Ovary (tissue), 9 donors: ENCODE data around the gene GRID1. TPM values are rescaled to one million over a fixed set of nuclear protein-coding genes. Genes with fewer than 3 reads are reported as not detected.

Source experiments
- DNase-seq, 5 donors: peaks; one replicate each; pipeline ENCODE4 v3.0.0-alpha.2; 2019 to 2020
- H3K27ac ChIP-seq, 2 donors: fragments of 200-600 bp; one replicate each; pipeline versions ENCODE4 v1.5.1 to v1.8.0; 2019 to 2022
- H3K27me3 ChIP-seq: fragments of 200-600 bp; one replicate; pipeline ENCODE4 v1.8.0; 2022
- H3K36me3 ChIP-seq: fragments of 200-600 bp; sonication (generic); one replicate; pipeline ENCODE4 v1.5.1; 2019
- H3K4me1 ChIP-seq: one replicate; pipeline ENCODE4 v1.8.1; 2013; ENCODE audit warnings: mild to moderate bottlenecking, moderate library complexity; ENCODE audit not compliant: insufficient read depth
- H3K4me3 ChIP-seq: fragments of 200-600 bp; sonication (generic); one replicate; pipeline ENCODE4 v1.5.1; 2017
- H3K9me3 ChIP-seq, 2 donors: fragments of 200-600 bp in 1 of 2; sonication (generic) in 1 of 2; one replicate each; pipeline versions ENCODE4 v1.5.1 to v1.8.1; 2013 to 2019; ENCODE audit warnings: mild to moderate bottlenecking in 1 of 2, moderate library complexity in 1 of 2
- EP300 ChIP-seq: sonication (generic); formaldehyde crosslinking; IDR thresholded peaks from one replicate; pipeline ENCODE4 v1.6.1; 2017; ENCODE audit warnings: antibody characterized with exemption
- POLR2A ChIP-seq: fragments of 450-650 bp; IDR thresholded peaks from one replicate; pipeline ENCODE4 v1.6.1; 2017; ENCODE audit warnings: antibody characterized with exemption, mild to moderate bottlenecking, moderate library complexity
- WGBS, 3 donors: extraction: QIAGEN DNeasy Blood & Tissue Kit in 1 of 3; methylation state at CpG; one replicate each; pipeline versions ENCODE4 v1.1.5 to v1.1.7; 2013 to 2017; 5-methylcytosine and 5-hydroxymethylcytosine counted together
- intact Hi-C, 4 donors: fragments of 100-400 bp; cut with DNase I; formaldehyde crosslinking; loops; one replicate each; pipeline versions ENCODE4 v1.11.0 to v1.15.1; 2022 to 2023
- polyA plus RNA-seq, 2 donors: library from polyadenylated mRNA; stranded (reverse); fragments of 200-250 nt in 1 of 2; fragments of 350-450 nt in 1 of 2; fragmentation: Illumina TruSeq in 1 of 2; extraction: RNeasy Lipid Tissue Mini Kit (QIAGEN cat#74804) in 1 of 2; gene quantifications; one replicate each; pipeline ENCODE4 v1.2.3, GENCODE V29; 2013 to 2014
- total RNA-seq, 7 donors: library from RNA; depleted of rRNA in 2 of 7; stranded (reverse); fragments of >200 nt in 2 of 7; fragmentation: NEBNext Ultra II Directional in 3 of 7; extraction: Animal tissue kit (Norgen Biotek cat#: 25700) in 3 of 7; gene quantifications; one replicate each; pipeline versions ENCODE4 v1.1.0 to v1.2.4, GENCODE V29; 2016 to 2023
- TF ChIP-seq, protein P1 (sequence below), 3 donors: fragments of 450-650 bp in 2 of 3; fragments of 200-600 bp in 1 of 3; IDR thresholded peaks; one replicate each; pipeline versions ENCODE4 v1.5.1 to v1.8.0; 2016 to 2022; ENCODE audit warnings: antibody characterized with exemption in 3 of 3, mild to moderate bottlenecking in 1 of 3
- donor health status: DM: no; HTN: no; CAD: no; lungs with moderate emphysema.
- donor health status: DM: no; HTN: no; CAD: no.
- donor health status: Bipolar disorder and iron deficiency.
- donor health status: DM: yes; HTN: yes; CAD: no.
- donor health status: DM: no; HTN: no; CAD: no.
- donor health status: DM: yes; HTN: yes; CAD: no.

GRID1 gene
- total and polyA plus RNA-seq, 9 donors: 0.57 to 6.2 (median 1.8) TPM

DNA sequence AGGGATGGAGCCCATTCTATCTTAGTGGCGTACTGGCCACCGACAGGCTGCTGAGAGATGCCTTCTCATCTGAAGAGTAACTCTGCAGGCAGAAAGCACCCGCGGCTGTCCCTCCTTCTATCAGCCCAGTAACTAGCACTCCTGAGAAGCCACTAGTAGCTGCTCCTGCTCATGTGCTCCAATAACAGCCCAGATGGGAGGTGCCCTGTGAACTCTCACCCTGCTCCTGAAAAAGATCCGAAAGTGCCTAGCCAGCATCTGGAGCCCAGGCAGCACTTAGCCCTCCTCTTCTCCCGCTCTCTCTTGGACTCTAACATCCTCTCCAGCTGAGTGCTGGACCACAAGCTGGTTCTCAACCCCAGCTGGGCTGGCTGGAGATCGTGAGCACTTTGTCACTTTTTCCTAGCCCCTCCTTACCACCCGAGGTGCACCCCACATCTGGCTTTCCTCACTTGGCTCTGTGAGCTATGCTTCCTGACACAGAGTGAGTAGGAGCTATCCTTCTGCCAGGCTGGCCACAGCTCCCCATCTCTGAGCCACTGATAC lies 239.2 kb downstream of the GRID1 start:
- no peak overlapping the region for H3K4me3 ChIP-seq
- no peak for DNase-seq
- WGBS, 3 donors: 38 to 65% (median 44%) methylated on average over 8 of the region's 8 CpGs
- no peak for TF ChIP-seq POLR2A
- TF ChIP-seq, protein P1, sequence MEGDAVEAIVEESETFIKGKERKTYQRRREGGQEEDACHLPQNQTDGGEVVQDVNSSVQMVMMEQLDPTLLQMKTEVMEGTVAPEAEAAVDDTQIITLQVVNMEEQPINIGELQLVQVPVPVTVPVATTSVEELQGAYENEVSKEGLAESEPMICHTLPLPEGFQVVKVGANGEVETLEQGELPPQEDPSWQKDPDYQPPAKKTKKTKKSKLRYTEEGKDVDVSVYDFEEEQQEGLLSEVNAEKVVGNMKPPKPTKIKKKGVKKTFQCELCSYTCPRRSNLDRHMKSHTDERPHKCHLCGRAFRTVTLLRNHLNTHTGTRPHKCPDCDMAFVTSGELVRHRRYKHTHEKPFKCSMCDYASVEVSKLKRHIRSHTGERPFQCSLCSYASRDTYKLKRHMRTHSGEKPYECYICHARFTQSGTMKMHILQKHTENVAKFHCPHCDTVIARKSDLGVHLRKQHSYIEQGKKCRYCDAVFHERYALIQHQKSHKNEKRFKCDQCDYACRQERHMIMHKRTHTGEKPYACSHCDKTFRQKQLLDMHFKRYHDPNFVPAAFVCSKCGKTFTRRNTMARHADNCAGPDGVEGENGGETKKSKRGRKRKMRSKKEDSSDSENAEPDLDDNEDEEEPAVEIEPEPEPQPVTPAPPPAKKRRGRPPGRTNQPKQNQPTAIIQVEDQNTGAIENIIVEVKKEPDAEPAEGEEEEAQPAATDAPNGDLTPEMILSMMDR (IDR thresholded peaks at IDR 0.05): no peak
- TF ChIP-seq EP300: no peak
- H3K27ac ChIP-seq: no peak overlapping the region
- H3K4me1 ChIP-seq: no peaks in the 10 kb centered on the region
- H3K27me3 ChIP-seq: no peaks in the 10 kb centered on the region
- intact Hi-C loops: no loop called here
- no peaks in the 10 kb centered on the region for H3K36me3 ChIP-seq
- no peaks in the 10 kb centered on the region for H3K9me3 ChIP-seq

DNA sequence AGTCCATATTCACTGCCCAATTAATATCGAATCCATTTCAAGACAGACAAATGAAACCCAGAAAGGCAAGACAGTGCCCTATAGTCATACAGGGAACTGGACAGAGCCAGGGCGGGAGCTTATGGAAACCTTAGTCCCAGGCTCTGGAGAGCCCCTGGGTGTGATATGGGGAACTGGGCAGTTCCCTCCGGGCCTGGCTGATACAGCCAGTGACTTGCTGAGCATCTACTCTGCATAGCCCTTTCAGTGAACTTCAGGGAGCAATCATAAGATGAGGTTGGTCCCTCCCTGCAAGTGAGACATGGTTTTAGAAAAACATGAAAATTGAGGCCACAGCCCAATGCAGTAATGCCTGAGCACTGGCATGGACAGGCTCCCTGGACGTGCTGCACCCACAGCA lies 241.9 kb downstream of the GRID1 start:
- Histone ChIP-seq H3K4me3 (no peak overlapping the region), H3K9me3 (no peaks in the 10 kb centered on the region), H3K36me3 (no peaks in the 10 kb centered on the region), H3K27me3 (no peaks in the 10 kb centered on the region), H3K4me1 (no peaks in the 10 kb centered on the region), H3K27ac (no peak overlapping the region)
- intact Hi-C loops: no loop called here
- no peak for DNase-seq
- WGBS, 3 donors: 84 to 94% (median 85%) methylated on average over 4 of the region's 4 CpGs
- TF ChIP-seq POLR2A (no peak), EP300 (no peak)
- TF ChIP-seq, protein P1 (IDR thresholded peaks at IDR 0.05): no peak

DNA sequence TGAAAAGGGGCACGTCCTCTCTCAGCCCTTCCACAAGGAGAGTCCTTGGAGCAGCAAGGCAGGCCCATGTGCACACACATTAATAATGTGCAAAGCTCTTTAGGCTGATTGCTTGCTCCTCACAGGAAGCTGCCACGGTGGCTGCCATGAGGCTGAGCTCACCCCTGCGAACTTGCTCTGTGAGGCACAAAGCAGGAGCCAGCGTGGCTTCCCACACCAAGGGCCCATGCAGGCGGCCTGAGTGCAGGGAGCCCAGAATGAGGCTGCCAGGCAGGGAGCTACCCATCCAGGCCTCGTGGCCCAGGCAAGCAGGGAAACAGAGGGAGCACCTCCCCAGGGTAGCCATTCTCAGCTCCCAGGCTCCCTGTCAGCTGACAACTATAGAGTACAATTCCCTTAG lies 242.9 kb downstream of the GRID1 start:
- 59 to 67% (median 67%) methylated on average over 6 of the region's 6 CpGs for WGBS, 3 donors
- H3K4me1 ChIP-seq: no peaks in the 10 kb centered on the region
- intact Hi-C loops: no loop called here
- no peaks in the 10 kb centered on the region for H3K27me3 ChIP-seq
- no peak for DNase-seq
- no peak overlapping the region for H3K27ac ChIP-seq
- no peak overlapping the region for H3K4me3 ChIP-seq
- H3K36me3 ChIP-seq: no peaks in the 10 kb centered on the region
- H3K9me3 ChIP-seq: no peaks in the 10 kb centered on the region
- no peak for TF ChIP-seq POLR2A
- TF ChIP-seq, protein P1 (IDR thresholded peaks at IDR 0.05): no peak
- no peak for TF ChIP-seq EP300

DNA sequence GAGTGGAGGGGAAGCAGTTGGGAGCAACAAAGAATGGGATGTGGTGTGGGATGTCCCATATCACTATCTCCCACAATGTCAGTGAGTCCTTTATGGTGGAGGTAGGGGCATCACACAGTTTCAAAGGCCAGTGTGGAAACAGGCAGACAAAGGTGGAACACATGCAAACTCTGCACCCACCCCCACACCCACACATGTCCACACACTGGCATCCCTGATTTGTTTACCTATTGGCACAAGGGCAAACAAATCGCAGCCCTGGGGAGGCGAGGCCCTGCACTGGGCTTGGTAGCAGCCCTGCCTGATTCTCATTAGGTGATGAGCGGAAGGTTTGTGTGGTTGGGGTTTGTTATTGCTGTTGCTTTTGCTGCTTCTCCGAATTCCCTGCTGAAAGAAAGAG lies 243.3 kb downstream of the GRID1 start:
- no peaks in the 10 kb centered on the region for H3K4me1 ChIP-seq
- H3K4me3 ChIP-seq: no peak overlapping the region
- 75 to 89% (median 85%) methylated on average over 4 of the region's 4 CpGs for WGBS, 3 donors
- intact Hi-C loops: no loop called here
- no peaks in the 10 kb centered on the region for H3K9me3 ChIP-seq
- TF ChIP-seq POLR2A (no peak), EP300 (no peak)
- TF ChIP-seq, protein P1 (IDR thresholded peaks at IDR 0.05): no peak
- no peaks in the 10 kb centered on the region for H3K27me3 ChIP-seq
- H3K36me3 ChIP-seq: no peaks in the 10 kb centered on the region
- DNase-seq: no peak
- H3K27ac ChIP-seq: no peak overlapping the region
